Activated CD8-positive, alpha-beta memory T cell treated with anti-CD3 and anti-CD28 coated beads for 1 hour (primary cell): Measurements from ENCODE around the gene KRR1.
"Not testable (repeated sequence)": the region's sequence is repeated elsewhere in the genome, so short reads cannot be mapped to it uniquely, and the experiment has no call there.

Source experiments
- DNase-seq, 2 donors: peaks; one replicate each; pipeline ENCODE4 v3.0.0-alpha.2; 2020; ENCODE audit warnings: low read depth in 1 of 2; ENCODE audit errors: extremely low read depth in 1 of 2

Gene KRR1

GRCh38 chr12:75526655-75527511 lies 15.5 kb upstream of the KRR1 start:
- no peak for DNase-seq

- no peak for DNase-seq
Observed at GRCh38 chr12:75525263-75525662, 13.9 kb upstream of the KRR1 start.

GRCh38 chr12:75522124-75522523 lies 10.7 kb upstream of the KRR1 start:
- DNase-seq = not testable (repeated sequence)

- DNase-seq = not testable (repeated sequence)
Observed at GRCh38 chr12:75521224-75521623, 9.8 kb upstream of the KRR1 start.

GRCh38 chr12:75509621-75510020 lies 1.8 kb downstream of the KRR1 start:
- DNase-seq = no peak

GRCh38 chr12:75508159-75508558 lies 3.2 kb downstream of the KRR1 start:
- DNase-seq = no peak

- DNase-seq = no peak
Observed at GRCh38 chr12:75507086-75507485, 4.3 kb downstream of the KRR1 start.

- no peak for DNase-seq
Observed at GRCh38 chr12:75505706-75506312, 5.6 kb downstream of the KRR1 start.

- no peak for DNase-seq
Observed at GRCh38 chr12:75503866-75504265, 7.5 kb downstream of the KRR1 start.

GRCh38 chr12:75503459-75503858 lies 8.0 kb downstream of the KRR1 start:
- no peak for DNase-seq

GRCh38 chr12:75491169-75491568 lies 20.2 kb downstream of the KRR1 start:
- no peak for DNase-seq

- DNase-seq = no peak
Observed at GRCh38 chr12:75489613-75490210, 21.7 kb downstream of the KRR1 start.

GRCh38 chr12:75489187-75489586 lies 22.2 kb downstream of the KRR1 start:
- no peak for DNase-seq

- DNase-seq = no peak
Observed at GRCh38 chr12:75488553-75488952, 22.9 kb downstream of the KRR1 start.

- no peak for DNase-seq
Observed at GRCh38 chr12:75487308-75487707, 24.1 kb downstream of the KRR1 start.

GRCh38 chr12:75484450-75484849 lies 27.0 kb downstream of the KRR1 start:
- not testable (repeated sequence) for DNase-seq

GRCh38 chr12:75483431-75483830 lies 28.0 kb downstream of the KRR1 start:
- no peak for DNase-seq

- no peak for DNase-seq
Observed at GRCh38 chr12:75482646-75483045, 28.8 kb downstream of the KRR1 start.

- no peak for DNase-seq
Observed at GRCh38 chr12:75481774-75482173, 29.6 kb downstream of the KRR1 start.

GRCh38 chr12:75481013-75481705 lies 30.2 kb downstream of the KRR1 start:
- no peak for DNase-seq

- peak; percentile 42 to 51 for DNase-seq
Observed at GRCh38 chr12:75480469-75480949, 30.9 kb downstream of the KRR1 start, which contains the start of gene GLIPR1. Gene GLIPR1 (plus strand): TSS chr12:75480755. CDS start chr12:75480881, 126 bp downstream.
